ENCODE measurements around the gene DIO3. TPM values are rescaled to one million over a fixed set of nuclear protein-coding genes. Genes with fewer than 3 reads are reported as not detected.

The DIO3 gene
- total RNA-seq, 2 donors from 2014 or later: 0.73 to 1.0 TPM

GRCh38 chr14:101556131-101556530, 5.2 kb upstream of the DIO3 start:
- intact Hi-C loops (cut with DNase I, micrococcal nuclease): no loop called here
- ATAC-seq: no peak
- DNase-seq: no peak

GRCh38 chr14:101556566-101557320, 4.6 kb upstream of the DIO3 start:
- no peak for DNase-seq
- no peak for ATAC-seq
- intact Hi-C loops (cut with DNase I, micrococcal nuclease): no loop called here

GRCh38 chr14:101557321-101557695, 4.0 kb upstream of the DIO3 start:
- intact Hi-C loops (cut with DNase I, micrococcal nuclease): no loop called here
- no peak for ATAC-seq
- no peak for DNase-seq

GRCh38 chr14:101557811-101558738, 3.2 kb upstream of the DIO3 start:
- DNase-seq: no peak
- no peak for ATAC-seq
- intact Hi-C loops (cut with DNase I, micrococcal nuclease): no loop called here

- DNase-seq: no peak
- no peak for ATAC-seq
- intact Hi-C loops (cut with DNase I, micrococcal nuclease): no loop called here
Observed at GRCh38 chr14:101558739-101559240, 2.5 kb upstream of the DIO3 start.

GRCh38 chr14:101559250-101559623, 2.1 kb upstream of the DIO3 start:
- no peak for ATAC-seq
- intact Hi-C loops (cut with DNase I, micrococcal nuclease): no loop called here
- DNase-seq: no peak

GRCh38 chr14:101559624-101560533, 1.4 kb upstream of the DIO3 start:
- intact Hi-C loops (cut with DNase I, micrococcal nuclease): no loop called here
- ATAC-seq (peak; percentile 70), DNase-seq (peak in 1 of 2 donors; percentile 53)

GRCh38 chr14:101560534-101561113, 671 bp upstream of the DIO3 start:
- no peak for ATAC-seq
- no peak for DNase-seq
- intact Hi-C loops (cut with DNase I, micrococcal nuclease): no loop called here

GRCh38 chr14:101561897-101562490, 699 bp downstream of the DIO3 start:
- intact Hi-C loops (cut with DNase I, micrococcal nuclease): no loop called here
- DNase-seq (no peak), ATAC-seq (no peak)

- DNase-seq: no peak
- intact Hi-C loops (cut with DNase I, micrococcal nuclease): no loop called here
- ATAC-seq: no peak
Observed at GRCh38 chr14:101562659-101563351, 1.5 kb downstream of the DIO3 start.

GRCh38 chr14:101563352-101563653, 2.0 kb downstream of the DIO3 start:
- no peak for DNase-seq
- intact Hi-C loops (cut with DNase I, micrococcal nuclease): no loop called here
- no peak for ATAC-seq

- DNase-seq (no peak), ATAC-seq (no peak)
- intact Hi-C loops (cut with DNase I, micrococcal nuclease): no loop called here
Observed at GRCh38 chr14:101563654-101564443, 2.6 kb downstream of the DIO3 start.

- intact Hi-C loops (cut with DNase I, micrococcal nuclease): no loop called here
- no peak for ATAC-seq
- DNase-seq: no peak
Observed at GRCh38 chr14:101564444-101564776, 3.1 kb downstream of the DIO3 start.

GRCh38 chr14:101564819-101565698, 3.8 kb downstream of the DIO3 start:
- no peak for DNase-seq
- ATAC-seq: no peak
- intact Hi-C loops (cut with DNase I, micrococcal nuclease): no loop called here

- intact Hi-C loops (cut with DNase I, micrococcal nuclease): no loop called here
- no peak for DNase-seq
- ATAC-seq: no peak
Observed at GRCh38 chr14:101567252-101567651, 6.0 kb downstream of the DIO3 start.

GRCh38 chr14:101571004-101571403, 9.7 kb downstream of the DIO3 start:
- DNase-seq: no peak
- no peak for ATAC-seq
- intact Hi-C loops (cut with DNase I, micrococcal nuclease): no loop called here

Data from left colon (tissue), 2 donors.